ENCODE data around the gene COX7A2.

COX7A2 gene

GRCh38 chr6:75196081-75196687 lies 47.4 kb downstream of the COX7A2 start:
- no peak for DNase-seq

GRCh38 chr6:75188221-75188925 lies 55.2 kb downstream of the COX7A2 start:
- no peak for DNase-seq
